GM18499 (cell line): ENCODE data around the gene HOXB6.

Experiments
- ATAC-seq: cut with Tn5 transposase; IDR thresholded peaks from one replicate; pipeline ENCODE4 v1.9.1; 2021; ENCODE audit warnings: moderate number of reproducible peaks; ENCODE audit not compliant: insufficient read depth, unreplicated experiment

Gene HOXB6

DNA sequence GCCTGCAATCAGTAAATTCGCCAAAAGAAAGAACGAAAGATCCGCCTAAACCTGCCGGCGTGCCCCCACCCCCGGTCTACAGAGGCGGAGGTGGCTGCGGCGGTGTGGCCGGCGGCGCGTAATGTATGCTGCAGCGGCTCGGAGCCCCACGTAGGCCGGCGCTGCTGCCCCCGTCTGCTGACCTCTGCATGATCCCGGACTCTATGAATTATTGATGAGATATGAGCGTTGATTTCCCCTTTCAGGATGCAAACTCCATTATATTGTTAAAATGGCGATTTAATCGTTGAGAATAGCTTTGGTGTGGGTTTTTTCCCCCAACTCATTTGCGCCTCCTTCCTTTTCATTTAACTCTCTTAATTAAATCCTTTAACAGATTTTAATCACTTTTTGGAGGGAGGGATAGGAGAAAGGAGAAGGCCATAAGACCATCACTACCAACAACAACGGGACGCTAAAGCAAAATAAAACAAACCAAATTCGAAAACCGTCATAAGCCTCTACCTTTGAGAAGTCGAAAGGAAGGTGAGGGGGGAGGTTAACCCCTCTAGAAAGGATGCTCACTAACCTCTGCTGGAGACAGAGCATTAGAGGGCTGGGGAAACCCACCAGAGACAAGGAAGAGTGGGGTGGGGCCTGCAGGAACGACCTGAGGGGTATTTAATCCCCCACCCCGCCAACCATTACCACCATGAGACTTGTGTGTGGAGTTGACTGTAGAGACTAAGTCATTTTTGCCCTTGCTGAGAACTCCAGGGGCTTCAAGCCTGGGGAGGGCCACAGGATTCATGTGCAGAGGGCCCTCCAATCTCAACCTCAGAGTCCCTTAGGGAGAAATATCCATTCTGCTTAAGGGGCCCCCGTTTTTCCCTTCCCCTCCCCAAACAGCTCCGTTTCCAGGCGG is 18.2 kb downstream of the HOXB6 start:
- ATAC-seq: no peak

DNA sequence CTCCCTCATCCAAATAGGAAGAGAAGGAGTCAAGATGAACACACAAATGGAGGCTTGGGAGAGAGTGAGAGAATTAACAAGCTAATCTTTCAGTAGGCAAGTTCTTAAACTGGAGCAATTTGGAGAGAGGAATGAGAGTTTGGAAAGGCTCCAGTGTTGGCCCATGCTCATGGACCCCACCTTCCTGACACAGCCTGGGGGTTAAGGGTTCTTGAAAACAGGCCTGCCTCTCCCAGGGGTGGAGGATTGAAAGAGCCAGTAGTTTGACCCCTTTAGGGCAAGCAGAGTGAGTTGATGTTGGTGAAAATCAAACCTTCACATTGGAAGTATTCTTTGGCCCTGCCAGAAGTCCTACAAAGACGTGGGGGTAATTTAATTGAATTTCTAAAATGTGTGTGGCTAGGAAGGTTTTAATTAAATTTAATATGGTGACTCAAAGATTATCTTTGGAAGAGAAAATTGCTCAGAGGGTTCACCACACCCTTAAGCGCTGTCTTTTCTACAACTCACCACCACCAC is 20.5 kb downstream of the HOXB6 start:
- no peak for ATAC-seq

DNA sequence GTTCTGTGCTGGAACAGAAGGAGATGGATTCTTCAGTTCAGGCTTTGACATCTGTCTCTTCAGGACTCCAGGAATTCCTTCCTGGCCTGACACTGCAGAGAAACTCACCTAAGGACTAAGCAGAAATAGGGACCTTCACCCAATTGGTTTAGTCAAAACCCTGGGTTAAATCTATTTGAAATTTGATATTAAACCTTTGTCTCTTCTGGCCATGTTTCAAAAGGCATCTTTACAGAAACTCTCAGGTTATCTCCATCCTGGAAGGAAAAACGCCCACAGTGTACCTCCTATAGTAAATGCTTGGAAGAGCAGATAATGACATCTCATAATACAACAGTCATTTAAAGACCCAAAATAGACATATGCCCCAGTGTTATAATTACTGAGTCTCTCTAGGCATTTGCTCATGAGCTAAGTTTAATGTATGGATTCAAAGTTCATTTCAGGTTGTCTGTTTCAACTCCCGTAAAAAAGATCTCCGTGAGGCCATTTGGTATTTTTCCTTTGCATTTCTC is 21.0 kb downstream of the HOXB6 start:
- no peak for ATAC-seq

DNA sequence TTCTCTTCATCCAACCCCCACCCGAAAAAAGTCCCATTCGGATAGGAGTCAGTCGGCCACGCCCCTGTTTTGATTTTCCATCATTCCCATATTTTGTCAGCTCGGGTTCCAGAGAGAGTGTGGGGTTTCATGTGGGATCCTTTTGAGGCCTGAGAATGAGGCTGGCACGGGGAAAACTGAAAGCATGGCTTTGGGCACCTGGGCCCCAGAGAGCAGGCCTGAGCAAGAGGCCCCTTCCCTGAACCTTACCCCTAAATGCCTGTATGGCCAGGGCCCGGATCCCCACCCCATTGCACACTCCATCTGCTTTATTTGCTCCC is 22.1 kb downstream of the HOXB6 start:
- no peak for ATAC-seq

DNA sequence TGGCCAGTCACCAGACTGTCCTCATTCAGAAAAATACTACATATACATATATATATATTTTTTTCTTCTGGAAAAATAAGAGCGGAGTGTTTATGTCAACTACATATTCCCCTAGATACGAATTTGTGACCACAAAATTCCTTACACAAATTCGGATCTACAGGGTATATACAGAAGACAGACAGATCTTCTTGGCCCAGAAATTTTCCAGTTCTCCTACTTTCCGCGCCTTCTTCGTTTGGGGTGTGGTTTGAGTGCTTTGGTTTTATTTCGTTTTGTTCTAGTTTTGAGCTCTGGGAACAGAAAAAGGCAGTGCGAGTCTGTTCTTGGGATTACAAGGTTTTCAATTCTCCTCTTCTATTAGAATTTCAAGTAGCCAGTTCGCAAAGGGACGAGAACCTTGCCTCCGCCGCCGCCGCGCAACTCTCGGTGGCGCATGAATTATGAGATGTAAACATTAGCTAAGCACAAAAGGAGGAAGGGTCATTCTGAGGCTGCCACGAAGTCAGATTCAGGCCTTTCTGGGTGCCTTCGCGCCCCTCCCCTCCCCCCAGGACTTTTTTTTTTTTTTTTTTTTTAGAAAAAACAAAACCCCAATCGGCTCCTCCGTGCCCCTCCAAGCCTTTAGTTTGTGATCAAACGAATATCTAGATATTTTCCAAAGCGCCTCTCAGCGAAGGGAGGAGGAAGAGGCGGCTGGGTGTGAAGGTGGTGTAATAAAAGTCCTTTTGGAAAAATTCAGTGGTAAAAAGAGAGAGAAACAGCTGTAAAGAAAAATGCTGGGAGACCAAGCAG is 24.8 kb downstream of the HOXB6 start:
- ATAC-seq: no peak

DNA sequence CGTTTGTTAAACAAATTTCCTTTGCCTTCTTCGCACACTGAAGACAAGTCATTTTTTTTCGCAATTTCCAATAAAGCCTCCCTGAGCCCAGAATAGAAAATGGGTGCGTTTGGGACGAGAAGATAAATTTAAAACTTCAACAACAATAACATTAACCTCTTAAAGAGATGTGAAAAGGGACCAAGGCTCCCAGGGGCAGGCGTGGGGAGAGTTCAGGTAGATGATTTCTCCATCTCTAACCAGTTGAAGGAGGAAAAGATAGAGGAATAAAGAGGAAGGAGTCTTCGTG is 25.4 kb downstream of the HOXB6 start:
- no peak for ATAC-seq

DNA sequence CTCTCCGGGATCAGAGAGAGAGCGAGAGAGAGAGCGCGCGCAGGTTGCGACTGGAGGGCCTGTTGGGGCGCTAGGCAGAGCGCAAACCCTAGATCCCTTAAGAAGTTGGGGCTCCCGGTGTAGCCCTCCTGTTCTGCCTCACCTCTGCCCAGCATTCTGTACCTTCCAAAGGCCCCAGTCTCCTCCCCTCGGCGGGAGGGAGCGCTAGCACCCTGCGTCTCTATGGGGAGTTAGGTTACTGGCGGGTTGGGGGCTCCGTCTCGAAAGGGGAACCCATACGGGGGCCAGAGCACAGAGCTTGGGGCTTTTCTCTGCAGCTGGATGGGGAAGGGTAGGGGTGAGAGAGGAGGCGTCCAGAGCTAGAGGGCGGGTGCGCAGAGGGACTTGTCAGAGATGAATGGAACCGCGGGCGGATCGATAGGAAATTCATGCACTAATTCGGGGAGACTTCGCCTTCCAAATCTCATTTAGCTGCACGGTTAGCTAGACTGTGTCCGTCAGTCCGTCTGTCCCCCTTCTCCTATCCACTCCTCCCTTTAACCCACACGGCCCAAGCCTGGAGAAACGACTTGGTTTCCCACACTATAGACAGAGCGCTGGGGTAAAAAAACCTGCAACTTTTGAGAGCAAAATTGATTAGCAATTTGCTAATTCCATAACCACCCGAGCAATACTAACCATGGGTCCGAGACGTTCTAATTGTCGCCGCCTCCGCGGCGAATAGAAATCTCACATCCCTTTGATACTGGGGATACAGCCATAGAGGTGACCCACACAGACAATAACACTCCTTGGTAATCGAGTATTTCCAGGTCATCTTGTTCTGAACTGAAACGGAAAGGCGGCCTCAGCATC is 25.9 kb downstream of the HOXB6 start:
- no peak for ATAC-seq

DNA sequence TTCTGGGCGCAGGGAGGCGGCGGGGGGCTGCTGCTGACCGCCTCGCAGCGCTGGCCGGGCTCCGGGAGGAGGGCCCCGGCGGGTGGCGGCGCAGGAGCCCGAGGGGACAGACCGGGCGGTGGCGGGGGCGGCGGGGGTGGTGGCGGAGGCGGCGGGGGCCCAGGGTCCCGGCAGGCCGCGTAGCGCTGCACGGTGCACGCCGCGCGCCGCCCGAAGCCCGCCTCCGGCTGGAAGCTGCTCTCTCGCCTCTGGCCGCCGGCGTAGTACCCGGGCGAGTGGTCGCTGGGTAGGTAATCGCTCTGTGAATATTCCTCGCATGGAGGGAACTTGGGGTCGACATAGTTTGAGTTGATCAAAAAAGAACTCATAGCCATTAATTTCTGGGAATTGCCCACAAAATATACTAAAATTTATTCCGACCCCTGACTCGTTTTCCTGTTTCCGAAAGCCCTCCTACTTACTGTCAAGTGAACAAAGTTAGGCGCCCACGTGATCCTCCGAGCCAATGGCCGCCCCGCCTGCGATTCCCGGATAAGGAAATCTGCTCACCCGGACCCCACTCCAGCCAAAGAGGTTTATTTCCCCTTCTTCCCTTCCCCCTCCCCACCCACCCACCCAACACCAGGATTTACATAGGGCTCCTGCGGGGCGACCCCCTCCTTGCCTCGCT is 26.7 kb downstream of the HOXB6 start, which contains the start of gene HOXB4:
TSS of gene HOXB4 (minus strand) at position 405 of the 670 bp plus-strand sequence. CDS start at position 374, 31 bp downstream.
- ATAC-seq: no peak

DNA sequence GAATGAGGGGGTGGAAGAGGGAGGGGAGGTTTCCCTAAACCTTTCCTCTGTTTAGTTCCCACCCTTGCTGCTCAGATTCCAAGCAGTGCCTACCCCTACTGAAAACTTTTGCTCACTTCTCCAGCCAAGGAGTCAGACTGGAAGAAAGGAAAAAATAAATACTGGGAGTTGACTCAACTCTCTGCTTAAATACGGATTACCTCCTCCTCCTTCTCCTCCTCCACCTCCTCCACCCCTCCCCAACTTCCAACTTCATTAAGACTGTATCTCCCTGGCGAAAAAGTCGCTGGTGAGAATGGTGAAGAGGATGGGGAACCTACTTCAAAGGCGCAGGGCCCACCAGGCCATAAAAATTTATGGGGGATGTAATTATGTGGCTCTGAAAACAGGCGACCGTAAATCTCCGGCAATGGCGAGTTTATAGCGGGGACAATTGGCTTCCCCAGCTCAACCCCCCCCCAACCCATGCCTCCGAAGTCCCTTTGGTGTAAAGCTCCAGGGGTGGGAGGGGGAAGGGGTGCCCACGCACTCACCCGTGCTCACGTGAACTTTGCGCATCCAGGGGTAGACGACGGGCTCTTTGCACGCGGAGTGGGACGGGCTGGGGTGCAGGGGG is 27.3 kb downstream of the HOXB6 start:
- no peak for ATAC-seq

DNA sequence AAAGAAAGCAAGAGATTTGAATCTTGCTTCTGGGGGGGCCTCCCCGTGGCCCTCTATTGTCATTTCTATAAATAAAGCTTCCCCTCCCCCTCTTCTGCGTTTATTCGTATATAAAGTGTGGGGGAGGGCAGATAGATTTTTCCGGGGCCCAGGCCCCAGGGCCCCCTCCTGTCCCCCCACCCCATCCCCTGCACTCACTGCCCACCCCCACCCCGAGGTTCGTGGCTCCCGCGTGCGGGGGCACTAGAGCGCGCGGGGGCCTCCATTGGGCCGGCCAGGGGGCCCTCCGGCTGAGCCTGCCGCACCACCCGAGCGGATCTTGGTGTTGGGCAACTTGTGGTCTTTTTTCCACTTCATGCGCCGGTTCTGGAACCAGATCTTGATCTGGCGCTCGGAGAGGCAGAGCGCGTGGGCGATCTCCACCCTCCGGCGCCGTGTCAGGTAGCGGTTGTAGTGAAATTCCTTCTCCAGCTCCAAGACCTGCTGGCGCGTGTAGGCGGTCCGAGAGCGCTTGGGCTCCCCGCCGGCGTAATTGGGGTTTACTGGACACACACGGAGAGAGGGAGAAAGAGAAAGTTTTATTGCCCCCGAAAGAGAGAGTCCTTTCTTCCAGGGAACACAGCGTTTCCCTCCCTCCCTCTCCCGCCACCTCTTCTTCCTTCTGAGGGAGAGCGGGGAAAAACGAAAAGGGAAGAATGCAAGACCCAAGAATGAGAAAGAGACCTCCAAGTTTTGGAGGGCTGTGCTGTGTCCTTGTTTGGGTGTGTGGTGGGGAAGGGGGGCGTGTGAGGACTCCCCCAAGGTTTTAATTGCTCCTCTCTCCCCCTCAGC is 28.1 kb downstream of the HOXB6 start:
- no peak for ATAC-seq

DNA sequence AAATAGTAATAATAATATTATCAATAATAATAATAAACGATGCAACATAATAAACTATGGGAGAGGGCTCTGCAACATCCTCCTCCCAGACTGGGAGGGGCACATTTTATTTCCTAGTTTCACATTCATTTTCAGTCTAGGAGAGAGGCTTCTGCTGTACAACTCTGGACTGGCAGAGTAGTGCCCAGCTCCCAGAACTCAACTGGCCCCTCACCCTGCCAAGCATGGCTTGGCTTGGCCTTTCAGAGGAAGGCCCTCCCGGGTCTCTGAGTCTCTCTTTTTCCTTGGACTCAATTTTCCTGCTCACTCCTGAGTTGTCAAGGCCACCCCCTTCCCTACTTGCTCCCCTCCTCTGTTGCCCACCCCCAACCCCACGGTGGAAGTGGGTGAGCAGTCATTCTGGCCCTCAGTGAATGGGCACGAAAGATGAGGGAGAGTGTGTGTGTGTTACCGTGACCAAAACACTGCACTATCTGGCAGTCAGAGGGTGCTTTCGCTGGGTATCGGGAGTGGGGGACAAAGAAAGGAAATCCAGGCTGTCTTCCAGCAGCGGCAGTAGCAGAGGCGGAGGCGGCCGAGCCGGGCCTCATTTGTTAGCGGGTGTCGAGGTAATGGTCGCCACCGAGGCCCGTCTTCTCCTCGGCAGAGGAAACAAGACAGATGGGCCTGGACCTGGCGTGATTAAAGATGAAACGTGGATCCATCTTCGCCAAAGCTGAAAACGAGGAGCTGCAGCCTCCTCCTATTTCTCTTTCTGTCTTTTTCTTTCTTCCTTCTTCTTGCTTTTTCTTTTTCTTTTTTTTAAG is 28.9 kb downstream of the HOXB6 start:
- no peak for ATAC-seq

DNA sequence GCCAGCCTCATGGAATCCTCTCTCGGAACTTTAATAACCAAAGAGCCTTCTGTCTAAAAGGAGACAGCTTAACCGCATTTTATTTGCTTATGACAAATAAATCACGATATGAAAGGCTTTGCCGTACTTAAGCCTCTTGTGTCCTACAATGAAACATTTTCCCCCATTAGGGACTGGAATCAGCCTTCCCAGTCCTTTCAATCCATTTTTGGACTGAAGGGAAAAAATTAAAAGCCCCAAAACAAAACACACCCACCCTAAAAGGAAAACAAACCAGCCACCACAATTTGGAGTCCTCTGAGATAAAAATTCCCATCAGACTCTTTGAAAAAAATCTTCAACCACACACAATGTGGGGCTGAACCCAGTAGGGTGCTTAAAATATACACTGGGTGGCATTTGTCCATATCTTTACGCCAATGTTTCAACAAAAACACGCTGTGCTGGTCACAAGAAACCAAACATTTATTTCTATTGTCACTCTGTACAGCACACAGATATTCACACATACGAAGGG is 29.7 kb downstream of the HOXB6 start:
- ATAC-seq: no peak

DNA sequence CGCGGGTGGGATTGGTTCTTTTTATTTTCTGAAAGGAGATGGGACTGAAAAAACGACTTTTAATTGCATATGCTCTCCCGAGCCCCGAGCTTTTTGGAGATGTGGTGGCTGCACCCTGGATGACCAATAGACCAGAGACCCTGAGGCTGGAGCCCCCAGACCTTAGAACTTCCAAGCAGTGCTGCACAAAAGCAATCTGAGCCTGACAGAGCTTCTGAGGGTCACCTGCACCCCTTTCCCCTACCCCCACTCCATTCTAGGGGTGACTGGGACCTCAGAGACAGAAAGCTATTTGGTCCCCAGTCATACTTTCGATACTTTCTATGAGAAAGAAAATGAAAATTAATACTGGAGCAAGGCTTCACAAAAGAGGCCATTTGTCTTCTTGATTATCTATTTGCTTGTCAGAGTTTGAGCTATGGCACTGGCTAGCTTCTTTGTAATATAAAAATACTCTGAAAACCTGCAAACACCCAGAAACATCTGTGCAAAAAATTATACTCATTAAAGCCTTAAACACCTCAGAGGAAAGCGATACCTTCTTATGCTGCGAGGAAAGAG is 30.2 kb downstream of the HOXB6 start:
- no peak for ATAC-seq

DNA sequence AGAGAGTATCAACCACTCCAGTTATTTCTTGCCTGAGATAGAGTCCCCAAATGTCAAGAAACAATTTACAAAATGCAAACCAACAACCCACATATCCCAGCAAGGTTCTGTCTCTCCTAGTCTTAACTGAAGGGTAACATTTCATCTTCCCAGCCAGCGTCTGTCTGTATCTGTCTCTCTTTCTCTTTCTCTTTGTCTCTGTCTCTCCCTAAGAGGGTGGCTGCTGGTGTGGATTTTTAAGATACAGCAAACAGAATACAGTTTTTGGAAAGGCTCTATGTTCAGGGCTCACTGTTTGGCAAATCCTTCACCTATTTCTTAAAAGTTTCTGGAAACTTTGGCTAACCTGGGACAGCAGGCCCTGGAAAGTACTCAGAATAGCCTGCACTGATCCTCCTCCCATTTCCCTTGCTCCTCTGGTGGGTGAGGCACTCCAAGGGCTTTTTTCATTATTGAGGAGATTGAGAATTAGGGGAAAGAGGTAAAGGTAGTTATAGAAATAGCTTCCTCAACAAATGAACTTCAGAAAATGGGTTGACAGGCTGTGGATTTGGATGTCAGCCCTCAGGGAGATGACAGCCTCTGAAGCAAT is 32.9 kb downstream of the HOXB6 start:
- no peak for ATAC-seq

DNA sequence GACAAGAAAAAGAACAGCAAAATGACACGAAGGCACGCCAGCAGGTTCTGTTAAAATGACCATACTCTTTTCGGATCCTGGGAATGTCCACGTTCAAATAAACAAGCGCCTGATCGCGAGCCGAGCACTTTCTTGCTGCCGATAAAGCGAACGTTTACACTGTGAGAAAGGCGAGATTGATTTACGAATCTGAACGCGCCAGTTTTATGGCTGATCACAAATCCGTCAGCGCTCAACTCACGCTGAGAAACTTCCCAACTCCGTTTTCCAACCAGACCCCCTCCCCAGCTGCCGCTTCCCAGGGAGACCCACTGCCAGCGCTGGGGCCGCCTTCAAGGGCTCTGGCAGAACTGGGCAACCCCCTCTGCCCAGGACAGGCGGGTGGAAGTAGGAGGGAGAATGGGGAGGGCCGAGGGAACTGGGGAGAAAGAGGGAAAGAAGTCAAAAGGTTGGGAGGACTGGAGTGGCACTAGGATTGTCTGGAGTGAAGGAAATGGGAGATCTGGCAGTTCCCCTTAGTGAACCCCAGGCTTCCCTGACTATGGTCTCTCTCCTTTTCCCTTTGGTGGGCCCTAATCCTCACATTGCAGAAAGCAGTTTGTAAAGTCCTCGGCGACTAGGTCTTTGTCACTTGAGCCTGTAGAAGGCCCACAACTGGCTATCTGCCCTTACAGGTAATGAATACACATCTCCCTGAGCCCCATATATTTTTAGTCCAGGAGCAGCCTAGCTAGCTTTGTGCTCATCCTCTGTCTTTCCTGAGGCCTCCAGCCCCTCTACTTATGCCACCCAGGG is 33.6 kb downstream of the HOXB6 start:
- ATAC-seq: no peak
